ENCODE measurements around the gene INTS14.
A peak's percentile ranks its signal among the peaks of the same experiment; 100 is the strongest.

INTS14 gene

DNA sequence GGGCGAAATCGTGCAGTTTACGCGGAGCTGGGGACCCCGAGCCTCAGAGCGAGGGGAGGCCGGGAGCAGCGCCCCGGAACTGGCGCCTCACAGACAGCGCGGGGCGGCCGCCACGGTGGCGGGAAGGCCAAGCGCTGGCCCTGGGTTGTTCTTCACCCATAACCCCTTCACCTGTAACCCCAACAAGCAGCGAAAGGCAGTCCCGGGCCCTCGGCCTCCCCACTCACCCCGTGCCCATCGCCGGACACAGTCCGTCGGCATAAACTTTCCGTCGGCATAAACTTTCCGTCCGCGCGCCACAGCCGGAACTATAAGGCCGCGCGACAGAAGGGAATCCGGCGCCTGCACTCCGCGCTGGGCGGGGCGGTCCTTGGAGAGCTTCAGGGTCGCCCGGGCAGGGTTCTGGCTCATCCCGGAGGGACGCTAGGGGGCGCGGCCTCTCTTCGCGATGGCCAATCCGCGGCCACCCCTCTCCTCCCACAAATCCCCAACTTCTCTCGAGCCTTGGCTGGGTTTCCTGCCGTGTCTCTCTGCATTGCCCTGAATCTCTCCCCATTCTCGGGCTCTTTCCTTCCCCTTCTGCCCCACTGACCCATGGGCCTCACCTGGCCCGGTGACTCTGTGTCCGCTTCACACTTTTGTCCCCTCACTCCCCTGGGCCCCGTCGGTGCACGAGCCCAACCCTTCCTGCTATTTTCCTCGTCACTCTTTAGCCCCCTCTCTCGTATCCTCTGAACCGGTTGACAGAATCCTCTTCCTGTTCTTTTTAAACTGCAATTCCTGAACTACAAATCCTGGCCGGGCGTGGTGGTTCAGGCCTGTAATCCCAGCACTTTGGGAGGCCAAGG is at the start of gene INTS14:
Gene INTS14, minus strand, starts transcription at position 261 of the 848 bp plus-strand sequence. CDS start 3,751 bp downstream, outside the sequence.
- DNase-seq (ENCODE audit: low spot score), result peak; percentile 97

DNA sequence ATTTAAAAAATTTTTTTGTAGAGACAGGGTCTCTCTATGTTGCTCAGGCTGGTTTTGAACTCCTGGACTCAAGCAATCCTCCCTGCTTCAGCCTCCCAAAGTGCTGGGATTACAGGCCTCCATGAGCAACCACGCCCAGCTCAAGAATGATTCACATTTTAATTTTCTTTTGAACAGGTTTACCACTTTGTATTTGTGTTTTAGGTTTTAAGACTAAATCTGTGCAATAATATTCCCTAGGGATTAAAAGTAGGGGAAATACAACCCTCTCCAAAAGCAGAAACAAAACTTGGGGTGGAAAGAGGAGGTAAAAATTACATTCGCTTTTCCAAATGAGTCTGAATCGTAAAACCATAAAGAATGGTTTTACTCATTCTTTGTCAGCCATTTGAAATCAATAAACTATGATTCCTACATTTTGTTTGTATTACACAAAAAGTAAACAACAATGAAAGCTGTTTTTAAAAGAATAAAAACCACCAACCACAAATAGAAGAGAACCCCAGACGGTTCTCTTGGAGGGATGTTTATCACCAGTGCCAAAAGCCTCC is 48.6 kb upstream of the INTS14 start:
- no peak for DNase-seq (ENCODE audit: low spot score)

- no peak for DNase-seq (ENCODE audit: low spot score)
These were observed 44.5 kb upstream of the INTS14 start for GRCh38 chr15:65655457-65655856.

DNA sequence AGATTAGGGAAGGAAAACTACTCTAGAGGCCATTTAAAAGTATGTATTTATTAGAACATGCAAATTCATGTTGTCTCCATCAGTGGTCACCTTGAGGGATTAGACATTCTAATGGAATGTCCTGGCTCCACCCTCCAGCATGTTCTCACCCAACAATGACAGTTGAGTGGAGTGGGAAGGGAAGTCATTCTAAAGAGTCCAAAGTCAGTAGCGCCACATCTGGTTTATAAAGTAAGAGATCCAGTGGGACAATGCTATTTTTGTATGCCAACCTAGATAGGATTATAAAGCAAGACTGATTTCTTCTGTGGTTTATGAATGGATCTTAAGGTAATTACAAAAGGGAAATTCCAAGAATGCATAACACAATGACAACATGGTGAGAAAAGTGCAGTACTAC is 44.1 kb upstream of the INTS14 start:
- peak; percentile 74 for DNase-seq (ENCODE audit: low spot score)

DNA sequence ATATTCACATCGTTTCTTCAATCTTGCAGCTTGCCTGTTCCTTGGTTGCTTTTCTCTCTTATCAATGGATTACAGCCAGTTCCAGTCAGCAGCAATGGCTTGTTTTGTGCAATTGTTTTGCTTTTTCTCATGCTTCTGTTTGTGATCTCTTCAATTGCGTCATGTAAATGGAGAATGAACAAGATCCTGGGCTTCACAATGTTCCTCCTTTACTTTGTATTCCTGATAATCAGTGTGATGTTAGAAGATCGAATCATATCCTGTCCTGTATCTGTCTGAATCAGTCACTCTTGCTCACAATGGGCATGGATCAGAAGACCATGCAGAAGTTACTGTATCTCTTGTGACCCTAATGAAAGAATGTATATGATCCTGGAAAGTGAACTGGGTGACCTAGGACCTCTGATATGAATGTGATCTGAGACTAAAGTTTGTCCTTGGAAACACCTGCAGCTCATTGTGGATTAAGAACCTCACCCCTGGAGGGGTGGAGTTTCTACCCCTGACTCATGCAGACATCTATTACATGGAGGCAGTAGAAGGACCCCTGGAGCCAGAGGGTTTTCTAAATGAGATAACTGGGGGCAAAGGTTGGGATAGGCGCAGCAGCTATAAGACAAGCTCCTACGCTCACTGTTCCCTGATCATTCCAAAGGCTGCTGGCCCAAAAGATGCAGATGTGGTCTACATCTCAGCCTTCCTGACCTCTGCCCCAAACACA is 43.0 kb upstream of the INTS14 start:
- peak; percentile 52 for DNase-seq (ENCODE audit: low spot score)

GRCh38 chr15:65653341-65653740 is 42.4 kb upstream of the INTS14 start:
- peak; percentile 36 for DNase-seq (ENCODE audit: low spot score)

GRCh38 chr15:65651831-65652749 is 41.2 kb upstream of the INTS14 start:
- no peak for DNase-seq (ENCODE audit: low spot score)

- no peak for DNase-seq (ENCODE audit: low spot score)
These were observed 40.1 kb upstream of the INTS14 start for GRCh38 chr15:65651042-65651322.

GRCh38 chr15:65650312-65651041 is 39.5 kb upstream of the INTS14 start:
- DNase-seq (ENCODE audit: low spot score), result no peak

GRCh38 chr15:65646486-65646885 is 35.6 kb upstream of the INTS14 start:
- DNase-seq (ENCODE audit: low spot score), result peak; percentile 26

DNA sequence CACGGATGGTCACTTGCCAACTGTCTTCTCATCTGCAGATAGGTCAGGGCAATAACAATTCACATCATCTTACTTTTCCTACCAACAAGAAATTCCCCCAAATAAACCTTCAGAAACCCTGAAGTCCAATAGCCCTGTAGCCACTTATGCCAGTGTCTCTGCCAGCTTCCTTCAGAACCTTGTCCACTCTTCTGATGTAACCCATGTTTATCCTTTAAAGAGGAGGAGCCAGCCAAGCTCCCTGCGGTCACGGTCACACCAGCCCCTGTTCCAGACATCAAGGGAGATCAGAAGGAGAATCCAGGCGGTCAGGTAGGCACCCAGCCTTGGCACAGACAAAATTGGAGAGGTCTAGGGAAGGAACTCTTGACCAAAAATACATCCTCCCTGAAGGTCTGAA is 34.5 kb upstream of the INTS14 start:
- no peak for DNase-seq (ENCODE audit: low spot score)

DNA sequence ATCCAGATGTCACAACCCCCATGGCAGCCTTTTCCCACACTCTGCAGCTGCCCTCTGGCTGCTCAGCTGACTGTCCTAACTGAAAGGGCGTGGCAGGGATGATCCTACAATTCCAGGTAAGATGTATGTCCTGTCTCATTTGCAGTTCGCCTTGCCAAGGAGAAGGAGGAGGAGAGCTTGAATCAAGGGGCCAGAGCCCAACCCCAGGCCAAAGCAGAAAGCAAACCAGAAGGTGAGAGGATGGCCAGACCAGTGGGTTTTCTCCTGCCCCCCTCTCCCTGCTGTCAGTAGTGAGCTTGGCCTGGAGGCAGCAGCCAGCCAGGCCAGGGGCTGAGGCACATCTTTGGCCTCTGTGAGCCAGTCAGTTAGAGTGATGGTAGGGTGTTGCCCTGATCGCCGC is 33.4 kb upstream of the INTS14 start:
- DNase-seq (ENCODE audit: low spot score), result no peak

GRCh38 chr15:65642594-65642993 is 31.7 kb upstream of the INTS14 start:
- DNase-seq (ENCODE audit: low spot score), result no peak

DNA sequence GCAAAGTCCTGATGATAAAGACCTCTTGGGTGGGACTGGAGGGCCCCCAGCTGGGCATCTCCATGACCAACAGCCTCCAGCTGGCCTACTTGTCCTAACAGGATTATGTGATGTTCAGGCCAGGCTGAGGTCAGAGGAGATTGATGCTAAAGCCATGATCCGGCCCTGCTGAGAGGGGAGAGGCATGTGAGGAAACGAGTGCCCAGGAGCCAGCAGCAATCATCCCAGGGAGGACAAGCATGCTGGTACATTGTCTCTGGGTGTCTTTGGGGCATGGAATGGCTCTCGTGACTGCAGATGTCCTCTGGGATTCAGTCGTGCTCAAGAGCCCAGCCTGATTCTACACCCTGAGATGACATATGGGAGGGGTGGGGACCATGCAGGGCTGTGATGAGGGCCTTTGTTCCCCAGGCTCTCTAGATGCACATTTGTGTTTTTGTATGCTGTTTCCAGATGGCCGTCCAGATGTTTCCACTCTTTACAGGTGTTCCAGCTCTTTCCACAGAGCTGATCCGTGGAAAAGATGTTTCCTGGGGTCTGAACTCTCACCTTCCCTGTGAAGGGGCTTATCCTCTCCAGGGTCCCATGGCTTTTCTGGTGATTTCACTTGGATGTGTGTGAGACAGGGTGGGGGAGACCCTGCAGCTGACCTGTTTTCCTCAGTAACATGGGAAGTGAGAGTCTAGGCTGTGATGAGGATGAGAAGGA is 31.0 kb upstream of the INTS14 start:
- DNase-seq (ENCODE audit: low spot score), result no peak

DNA sequence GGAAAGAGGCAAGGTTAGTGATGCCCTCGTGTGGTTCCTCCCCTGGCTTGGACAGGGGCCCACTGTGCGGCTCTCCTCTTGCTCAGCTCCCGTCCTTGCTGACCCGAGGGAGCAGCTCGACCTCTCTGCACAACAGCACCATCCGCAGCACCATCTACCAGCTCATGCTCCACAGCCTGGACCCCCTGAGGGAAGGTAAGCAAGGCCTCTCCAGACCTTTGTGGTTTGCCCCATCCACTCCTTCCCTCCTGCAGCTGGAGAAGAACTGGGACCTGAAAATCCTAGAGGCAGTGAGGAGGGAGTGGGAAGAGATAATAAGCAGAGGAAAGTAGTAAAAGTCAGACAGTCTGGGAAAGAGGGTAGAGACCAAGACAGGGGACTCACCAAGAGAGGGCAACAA is 28.6 kb upstream of the INTS14 start:
- DNase-seq (ENCODE audit: low spot score), result no peak

DNA sequence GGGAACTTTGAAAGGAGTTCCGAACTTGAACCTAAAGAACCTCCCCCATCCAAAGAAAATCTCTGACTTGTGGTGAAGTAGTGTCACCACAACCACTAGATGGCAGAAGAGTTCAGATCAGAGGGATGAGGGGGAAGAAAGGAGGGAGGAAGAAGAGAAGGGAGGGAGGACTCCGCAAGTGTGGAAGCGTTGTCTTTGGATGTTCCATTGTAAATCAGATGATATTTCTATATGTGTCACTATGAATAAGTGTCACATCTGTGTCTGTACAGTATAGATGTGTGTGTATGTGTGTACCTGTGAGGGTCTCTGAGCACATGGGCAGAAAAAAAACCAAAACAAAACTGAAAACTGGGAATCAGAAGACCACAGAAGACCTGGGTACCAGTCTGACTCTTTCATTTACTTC is 27.8 kb upstream of the INTS14 start:
- DNase-seq (ENCODE audit: low spot score), result peak; percentile 71

GRCh38 chr15:65638109-65638508 is 27.2 kb upstream of the INTS14 start:
- DNase-seq (ENCODE audit: low spot score), result no peak

GRCh38 chr15:65634356-65634755 is 23.4 kb upstream of the INTS14 start:
- DNase-seq (ENCODE audit: low spot score), result no peak

DNA sequence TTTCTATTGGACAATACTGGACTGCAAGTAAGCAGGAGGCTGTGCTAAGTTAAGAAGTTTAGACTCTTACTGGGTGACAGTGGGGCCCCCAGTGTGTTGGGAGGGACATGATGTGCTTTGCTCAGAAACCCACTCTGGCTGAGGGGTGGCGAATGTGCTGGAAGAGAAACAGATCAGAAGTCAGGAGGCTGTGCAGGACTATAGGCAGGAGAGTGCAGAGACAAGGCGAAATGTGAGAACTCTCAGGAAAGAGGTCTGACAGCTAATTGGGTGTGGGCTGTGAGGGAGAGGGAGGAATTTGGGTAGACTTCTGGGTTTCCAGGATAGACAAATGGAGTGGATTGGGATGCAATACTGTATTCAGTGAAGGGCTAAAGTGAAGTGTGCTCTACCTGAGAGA is 22.8 kb upstream of the INTS14 start:
- no peak for DNase-seq (ENCODE audit: low spot score)

- no peak for DNase-seq (ENCODE audit: low spot score)
These were observed 21.9 kb upstream of the INTS14 start for GRCh38 chr15:65632780-65633375.
